ENCODE data around the gene TMED4. TPM values are rescaled to one million over a fixed set of nuclear protein-coding genes. Genes with fewer than 3 reads are reported as not detected.
A peak's percentile ranks its signal among the peaks of the same experiment; 100 is the strongest.

The TMED4 gene
- total and polyA plus RNA-seq, 2 of the 13 experiments (the other 11 are each of a cell fraction or from before 2014, with no cell fraction given), result 81.4 to 109 TPM

DNA sequence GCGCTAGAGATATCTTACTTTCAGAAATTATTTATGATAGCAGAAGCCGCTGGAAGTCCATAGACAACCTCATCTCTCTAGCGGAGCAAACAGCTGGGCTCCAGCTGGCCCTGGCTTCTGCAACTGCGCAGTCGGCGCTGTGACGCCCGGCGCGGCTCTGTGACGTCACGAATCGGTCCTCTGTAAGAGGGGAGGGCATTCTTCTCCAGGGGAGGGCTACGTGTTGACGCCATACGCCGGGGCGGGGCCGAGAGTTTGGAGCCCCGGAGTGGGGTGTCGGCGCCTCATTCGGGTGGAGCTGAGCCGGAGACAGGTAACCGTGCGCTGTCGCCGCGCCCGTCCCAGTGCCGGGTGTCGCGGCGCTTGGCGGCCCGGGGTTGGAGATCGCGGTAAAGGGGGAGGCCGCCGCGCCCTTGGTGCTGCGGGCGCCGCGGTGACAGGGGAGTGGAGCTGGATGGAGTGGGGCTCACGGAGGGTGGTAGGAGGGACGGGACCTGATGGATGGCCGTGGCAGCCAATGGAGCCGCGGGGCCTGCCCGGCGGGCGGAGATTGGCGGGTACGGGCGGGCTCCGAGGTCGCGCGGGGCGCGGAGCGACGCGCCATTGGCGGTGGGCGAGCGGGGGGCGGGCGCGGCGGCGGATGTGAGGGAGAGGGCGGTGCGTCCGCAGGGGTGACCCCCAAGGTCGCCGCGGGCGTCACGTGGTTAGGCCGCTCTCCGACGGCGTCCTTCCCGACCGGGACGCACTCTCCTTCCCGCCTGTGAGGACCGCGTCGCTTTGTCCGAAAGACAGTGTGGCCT, 24.5 kb upstream of the TMED4 start, which contains the start of gene OGDH (continued):
- TF ChIP-seq, protein P1, sequence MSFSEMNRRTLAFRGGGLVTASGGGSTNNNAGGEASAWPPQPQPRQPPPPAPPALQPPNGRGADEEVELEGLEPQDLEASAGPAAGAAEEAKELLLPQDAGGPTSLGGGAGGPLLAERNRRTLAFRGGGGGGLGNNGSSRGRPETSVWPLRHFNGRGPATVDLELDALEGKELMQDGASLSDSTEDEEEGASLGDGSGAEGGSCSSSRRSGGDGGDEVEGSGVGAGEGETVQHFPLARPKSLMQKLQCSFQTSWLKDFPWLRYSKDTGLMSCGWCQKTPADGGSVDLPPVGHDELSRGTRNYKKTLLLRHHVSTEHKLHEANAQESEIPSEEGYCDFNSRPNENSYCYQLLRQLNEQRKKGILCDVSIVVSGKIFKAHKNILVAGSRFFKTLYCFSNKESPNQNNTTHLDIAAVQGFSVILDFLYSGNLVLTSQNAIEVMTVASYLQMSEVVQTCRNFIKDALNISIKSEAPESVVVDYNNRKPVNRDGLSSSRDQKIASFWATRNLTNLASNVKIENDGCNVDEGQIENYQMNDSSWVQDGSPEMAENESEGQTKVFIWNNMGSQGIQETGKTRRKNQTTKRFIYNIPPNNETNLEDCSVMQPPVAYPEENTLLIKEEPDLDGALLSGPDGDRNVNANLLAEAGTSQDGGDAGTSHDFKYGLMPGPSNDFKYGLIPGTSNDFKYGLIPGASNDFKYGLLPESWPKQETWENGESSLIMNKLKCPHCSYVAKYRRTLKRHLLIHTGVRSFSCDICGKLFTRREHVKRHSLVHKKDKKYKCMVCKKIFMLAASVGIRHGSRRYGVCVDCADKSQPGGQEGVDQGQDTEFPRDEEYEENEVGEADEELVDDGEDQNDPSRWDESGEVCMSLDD (CRISPR knock-in tag; IDR thresholded peaks at IDR 0.05; ENCODE audit: borderline replicate concordance), result peak; percentile 69; the same call in 1 of the 2 replicates
- TF ChIP-seq, protein P2, sequence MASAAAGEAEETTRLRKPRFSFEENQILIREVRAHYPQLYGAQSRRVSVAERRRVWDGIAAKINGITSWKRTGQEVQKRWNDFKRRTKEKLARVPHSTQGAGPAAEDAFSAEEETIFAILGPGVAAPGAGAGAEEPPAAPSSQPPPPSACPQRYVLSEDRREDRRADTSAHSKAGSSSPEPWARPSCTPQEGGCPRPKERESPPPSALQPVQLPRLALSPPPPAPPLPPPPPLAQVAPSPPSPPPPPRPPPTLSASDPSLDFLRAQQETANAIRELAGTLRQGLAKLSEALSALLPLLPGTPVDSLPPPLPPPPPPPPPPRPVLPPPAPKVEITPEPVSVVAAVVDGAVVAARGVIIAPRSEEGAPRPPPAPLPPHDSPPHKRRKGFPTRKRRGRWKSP (CRISPR knock-in tag; IDR thresholded peaks at IDR 0.05), result 0 out of 2 replicates have a peak, but pooled peaks have one; percentile 61
- TF ChIP-seq, protein P3, sequence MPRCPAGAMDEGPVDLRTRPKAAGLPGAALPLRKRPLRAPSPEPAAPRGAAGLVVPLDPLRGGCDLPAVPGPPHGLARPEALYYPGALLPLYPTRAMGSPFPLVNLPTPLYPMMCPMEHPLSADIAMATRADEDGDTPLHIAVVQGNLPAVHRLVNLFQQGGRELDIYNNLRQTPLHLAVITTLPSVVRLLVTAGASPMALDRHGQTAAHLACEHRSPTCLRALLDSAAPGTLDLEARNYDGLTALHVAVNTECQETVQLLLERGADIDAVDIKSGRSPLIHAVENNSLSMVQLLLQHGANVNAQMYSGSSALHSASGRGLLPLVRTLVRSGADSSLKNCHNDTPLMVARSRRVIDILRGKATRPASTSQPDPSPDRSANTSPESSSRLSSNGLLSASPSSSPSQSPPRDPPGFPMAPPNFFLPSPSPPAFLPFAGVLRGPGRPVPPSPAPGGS (CRISPR knock-in tag; IDR thresholded peaks at IDR 0.05), result peak; percentile 77; the same call in 1 of the 2 replicates
- no peak for TF ChIP-seq ZNF354B (CRISPR knock-in tag; IDR thresholded peaks at IDR 0.05)
- no peak for TF ChIP-seq MLLT10 (CRISPR knock-in tag; IDR thresholded peaks at IDR 0.05)
- TF ChIP-seq SP1 (IDR thresholded peaks at IDR 0.05), result no peak; the same call in 1 of the 2 replicates
- TF ChIP-seq SP1 (CRISPR knock-in tag; IDR thresholded peaks at IDR 0.05), result peak; percentile 79
- TF ChIP-seq, protein P4, sequence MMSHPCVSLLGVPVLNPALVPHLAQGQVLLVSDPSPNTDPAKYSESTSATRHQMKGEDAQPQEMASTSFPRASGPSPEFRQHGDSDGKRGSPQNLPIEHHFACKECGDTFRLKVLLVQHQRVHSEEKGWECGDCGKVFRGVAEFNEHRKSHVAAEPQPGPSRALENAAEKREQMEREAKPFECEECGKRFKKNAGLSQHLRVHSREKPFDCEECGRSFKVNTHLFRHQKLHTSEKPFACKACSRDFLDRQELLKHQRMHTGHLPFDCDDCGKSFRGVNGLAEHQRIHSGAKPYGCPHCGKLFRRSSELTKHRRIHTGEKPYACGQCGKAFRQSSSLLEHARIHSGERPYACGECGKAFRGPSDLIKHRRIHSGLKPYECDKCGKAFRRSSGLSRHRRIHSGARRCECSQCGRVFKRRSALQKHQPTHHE (CRISPR knock-in tag; IDR thresholded peaks at IDR 0.05; ENCODE audit: borderline replicate concordance), result peak; percentile 61; the same call in 1 of the 2 replicates
- TF ChIP-seq TMF1 (CRISPR knock-in tag; IDR thresholded peaks at IDR 0.05; ENCODE audit: low read depth), result peak; percentile 79; the same call in 1 of the 2 replicates
- no peak for TF ChIP-seq BHLHE40 (IDR thresholded peaks at IDR 0.05; ENCODE audit: low read length)
- TF ChIP-seq ZNF720 (CRISPR knock-in tag; IDR thresholded peaks at IDR 0.05), result no peak
- peak; percentile 68; the same call in 1 of the 2 replicates for TF ChIP-seq SNAI1 (CRISPR knock-in tag; IDR thresholded peaks at IDR 0.05; ENCODE audit: borderline replicate concordance)
- TF ChIP-seq SP2 (CRISPR knock-in tag; IDR thresholded peaks at IDR 0.05), result peak; percentile 97
- no peak for TF ChIP-seq EED (CRISPR knock-in tag; IDR thresholded peaks at IDR 0.05)
- TF ChIP-seq, protein P5, sequence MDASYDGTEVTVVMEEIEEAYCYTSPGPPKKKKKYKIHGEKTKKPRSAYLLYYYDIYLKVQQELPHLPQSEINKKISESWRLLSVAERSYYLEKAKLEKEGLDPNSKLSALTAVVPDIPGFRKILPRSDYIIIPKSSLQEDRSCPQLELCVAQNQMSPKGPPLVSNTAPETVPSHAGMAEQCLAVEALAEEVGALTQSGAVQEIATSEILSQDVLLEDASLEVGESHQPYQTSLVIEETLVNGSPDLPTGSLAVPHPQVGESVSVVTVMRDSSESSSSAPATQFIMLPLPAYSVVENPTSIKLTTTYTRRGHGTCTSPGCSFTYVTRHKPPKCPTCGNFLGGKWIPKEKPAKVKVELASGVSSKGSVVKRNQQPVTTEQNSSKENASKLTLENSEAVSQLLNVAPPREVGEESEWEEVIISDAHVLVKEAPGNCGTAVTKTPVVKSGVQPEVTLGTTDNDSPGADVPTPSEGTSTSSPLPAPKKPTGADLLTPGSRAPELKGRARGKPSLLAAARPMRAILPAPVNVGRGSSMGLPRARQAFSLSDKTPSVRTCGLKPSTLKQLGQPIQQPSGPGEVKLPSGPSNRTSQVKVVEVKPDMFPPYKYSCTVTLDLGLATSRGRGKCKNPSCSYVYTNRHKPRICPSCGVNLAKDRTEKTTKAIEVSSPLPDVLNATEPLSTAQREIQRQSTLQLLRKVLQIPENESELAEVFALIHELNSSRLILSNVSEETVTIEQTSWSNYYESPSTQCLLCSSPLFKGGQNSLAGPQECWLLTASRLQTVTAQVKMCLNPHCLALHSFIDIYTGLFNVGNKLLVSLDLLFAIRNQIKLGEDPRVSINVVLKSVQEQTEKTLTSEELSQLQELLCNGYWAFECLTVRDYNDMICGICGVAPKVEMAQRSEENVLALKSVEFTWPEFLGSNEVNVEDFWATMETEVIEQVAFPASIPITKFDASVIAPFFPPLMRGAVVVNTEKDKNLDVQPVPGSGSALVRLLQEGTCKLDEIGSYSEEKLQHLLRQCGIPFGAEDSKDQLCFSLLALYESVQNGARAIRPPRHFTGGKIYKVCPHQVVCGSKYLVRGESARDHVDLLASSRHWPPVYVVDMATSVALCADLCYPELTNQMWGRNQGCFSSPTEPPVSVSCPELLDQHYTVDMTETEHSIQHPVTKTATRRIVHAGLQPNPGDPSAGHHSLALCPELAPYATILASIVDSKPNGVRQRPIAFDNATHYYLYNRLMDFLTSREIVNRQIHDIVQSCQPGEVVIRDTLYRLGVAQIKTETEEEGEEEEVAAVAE (CRISPR knock-in tag; IDR thresholded peaks at IDR 0.05; ENCODE audit: borderline replicate concordance), result peak; percentile 62
- peak; percentile 77 for TF ChIP-seq DMAP1 (CRISPR knock-in tag; IDR thresholded peaks at IDR 0.05)
- no peak for TF ChIP-seq CHD4 (IDR thresholded peaks at IDR 0.05; ENCODE audit: borderline replicate concordance, low read length)
- TF ChIP-seq FOXO1 (CRISPR knock-in tag; IDR thresholded peaks at IDR 0.05), result peak; percentile 69; the same call in 1 of the 2 replicates
- 0 out of 2 replicates have a peak, but pooled peaks have one; percentile 27 for TF ChIP-seq NR2F6 (IDR thresholded peaks at IDR 0.05)
- peak; percentile 83 for TF ChIP-seq NR2F6 (CRISPR knock-in tag; IDR thresholded peaks at IDR 0.05)
